GM12878 (cell line): ENCODE data around the gene MYBPHL. TPM values are rescaled to one million over a fixed set of nuclear protein-coding genes. Genes with fewer than 3 reads are reported as not detected.

Experiments used
- ATAC-seq: fragments of 200-7000 bp; cut with Tn5 transposase; 3 replicates; pipeline ENCODE4 v1.9.1; 2020; ENCODE audit warnings: mild to moderate bottlenecking, moderate library complexity
- BruUV-seq: library from RNA; stranded (reverse); fragments of 400-500 nt; replicated peaks from 2 replicates; lab custom pipeline; 2021; lab: Mats Ljungman, UMichigan
- CTCF ChIA-PET: fragments of 300-600 bp; sonication (Branson Sonifier 250); formaldehyde crosslinking; extraction: SDS; loops from one replicate; lab custom pipeline; 2021; ENCODE audit warnings: inconsistent platforms; lab: Yijun Ruan, JAX
- POLR2A ChIA-PET: fragments of 350-600 bp; formaldehyde crosslinking; extraction: SDS; loops from one replicate; lab custom pipeline; 2021; ENCODE audit warnings: inconsistent platforms; lab: Charles Lee
- RAD21 ChIA-PET: fragments of 300-600 bp; sonication (Branson Sonifier 250); formaldehyde crosslinking; loops from one replicate; lab custom pipeline; 2023; ENCODE audit warnings: antibody characterized with exemption; ENCODE audit not compliant: unreplicated experiment; lab: Charles Lee
- SMC1A ChIA-PET: fragments of 300-600 bp; sonication (Branson Sonifier 250); formaldehyde crosslinking; loops from one replicate; lab custom pipeline; 2023; ENCODE audit not compliant: unreplicated experiment, uncharacterized antibody; lab: Charles Lee
- DNase-seq: peaks from one replicate; pipeline ENCODE4 v3.0.0-alpha.2; 2011; ENCODE audit warnings: low read depth, low spot score
- FAIRE-seq: peaks from 3 replicates; lab custom pipeline; 2011; peaks lifted over from hg19 to GRCh38; lab: Jason Lieb, UNC
- H2AFZ ChIP-seq: 2 replicates; pipeline ENCODE4 v1.6.0; 2011; ENCODE audit warnings: low read depth, low read length, control low read depth; ENCODE audit not compliant: control insufficient read depth
- H3K27ac ChIP-seq: 2 replicates; pipeline ENCODE4 v1.5.1; 2011; ENCODE audit warnings: control low read depth; ENCODE audit not compliant: control insufficient read depth, insufficient read depth
- H3K27me3 ChIP-seq, 2 experiments: replicated peaks in 1 of 2; 2 replicates each; pipeline versions ENCODE4 v1.6.0 to v1.6.1; 2011; ENCODE audit warnings: low read length in 1 of 2; ENCODE audit not compliant: control insufficient read depth in 2 of 2, insufficient read depth in 2 of 2
- H3K36me3 ChIP-seq, 2 experiments: 2 replicates each; pipeline ENCODE4 v1.5.1; 2011; ENCODE audit warnings: low read length in 1 of 2; ENCODE audit not compliant: control insufficient read depth in 2 of 2, insufficient read depth in 2 of 2
- H3K4me1 ChIP-seq: 2 replicates; pipeline ENCODE4 v1.6.1; 2011; ENCODE audit warnings: mild to moderate bottlenecking, low read length, moderate library complexity, mixed read lengths; ENCODE audit not compliant: control insufficient read depth, insufficient read depth
- H3K4me2 ChIP-seq: 2 replicates; pipeline ENCODE4 v1.6.0; 2011; ENCODE audit warnings: control low read depth; ENCODE audit not compliant: control insufficient read depth, insufficient read depth
- H3K4me3 ChIP-seq: fragments of 200-600 bp; sonication (generic); 2 replicates; pipeline ENCODE4 v1.5.1; 2016
- H3K79me2 ChIP-seq: 2 replicates; pipeline ENCODE4 v1.6.0; 2011; ENCODE audit warnings: low read length; ENCODE audit not compliant: control insufficient read depth, insufficient read depth
- H3K9ac ChIP-seq: 2 replicates; pipeline ENCODE4 v1.8.0; 2011; ENCODE audit warnings: low read length, control low read depth, mixed read lengths; ENCODE audit not compliant: control insufficient read depth, insufficient read depth
- H3K9me3 ChIP-seq: replicated peaks from 3 replicates; pipeline ENCODE4 v1.5.1; 2011; ENCODE audit warnings: mild to moderate bottlenecking, low read length; ENCODE audit not compliant: control insufficient read depth, insufficient read depth
- H4K20me1 ChIP-seq: 2 replicates; pipeline ENCODE4 v1.6.0; 2011; ENCODE audit not compliant: control insufficient read depth, insufficient read depth
- CREM ChIP-seq: IDR thresholded peaks from 2 replicates; pipeline ENCODE4 v1.6.1; 2014; ENCODE audit warnings: antibody characterized with exemption, low read depth
- KLF5 ChIP-seq: fragments of 450-650 bp; IDR thresholded peaks from 2 replicates; pipeline ENCODE4 v1.6.1; 2014; ENCODE audit warnings: mild to moderate bottlenecking; ENCODE audit not compliant: partially characterized antibody
- SMC3 ChIP-seq: IDR thresholded peaks from 2 replicates; pipeline ENCODE4 v1.6.1; 2011; ENCODE audit warnings: low read length, improper control_type of control experiment, borderline replicate concordance
- ZNF207 ChIP-seq: fragments of 450-650 bp; IDR thresholded peaks from 2 replicates; pipeline ENCODE4 v1.6.1; 2014; ENCODE audit warnings: antibody characterized with exemption, mild to moderate bottlenecking, borderline replicate concordance
- WGBS: methylation state at CpG from one replicate; pipeline ENCODE4 v1.1.6; 2016; ENCODE audit warnings: low lambda C conversion rate; ENCODE audit not compliant: insufficient replicate concordance, insufficient coverage; ENCODE audit errors: missing lambda C conversion rate; 5-methylcytosine and 5-hydroxymethylcytosine counted together
- in situ Hi-C: fragments of 300-500 bp; cut with MboI; formaldehyde crosslinking; loops from 9 replicates; pipeline ENCODE4 v1.14.3; 2018; ENCODE audit warnings: mixed read lengths
- intact Hi-C: fragments of 100-400 bp; cut with micrococcal nuclease; formaldehyde crosslinking; loops from one replicate; pipeline ENCODE4 v1.14.2; 2022; ENCODE audit not compliant: unreplicated experiment
- polyA plus RNA-seq, 11 experiments: library from polyadenylated mRNA; depleted of rRNA in 4 of 11; unstranded in 6 of 11; stranded (reverse) in 5 of 11; fragments of >200 nt; fragmentation: Nextera tagmentation in 4 of 11; fragmentation: Illumina TruSeq in 1 of 11; extraction: Ambion mirVana in 4 of 11; extraction: Trizol in 1 of 11; gene quantifications; 1 replicate in 1 of 11; 2 replicates in 10 of 11; pipeline versions ENCODE4 v1.2.1 to v1.2.3, GENCODE V29; 2011 to 2016; ENCODE audit warnings: inconsistent platforms in 2 of 11, missing spikeins in 2 of 11, low read depth in 1 of 11
- total RNA-seq, 4 experiments: library from RNA; depleted of rRNA in 3 of 4; stranded (reverse); fragments of >200 nt in 3 of 4; fragmentation: Illumina TruSeq in 1 of 4; extraction: Trizol in 1 of 4; gene quantifications; 2 replicates each; pipeline versions ENCODE4 v1.2.1 to v1.2.3, GENCODE V29; 2013 to 2021
- TF ChIP-seq, protein P1 (sequence below): IDR thresholded peaks from 2 replicates; pipeline ENCODE4 v1.6.1; 2012; ENCODE audit warnings: low read length, inconsistent platforms

The MYBPHL gene
- total and polyA plus RNA-seq, 10 of the 15 experiments (the other 5 are each of a cell fraction or from before 2014, with no cell fraction given) = 0.16 to 0.75 (median 0.54) TPM; not detected in 7

- in situ Hi-C loops (no loop called here), intact Hi-C loops (no loop called here)
- DNase-seq (no peak), FAIRE-seq (no peak), ATAC-seq (no peak)
- TF ChIP-seq KLF5 (no peak), CREM (no peak), ZNF207 (no peak), SMC3 (no peak)
- TF ChIP-seq, protein P1, sequence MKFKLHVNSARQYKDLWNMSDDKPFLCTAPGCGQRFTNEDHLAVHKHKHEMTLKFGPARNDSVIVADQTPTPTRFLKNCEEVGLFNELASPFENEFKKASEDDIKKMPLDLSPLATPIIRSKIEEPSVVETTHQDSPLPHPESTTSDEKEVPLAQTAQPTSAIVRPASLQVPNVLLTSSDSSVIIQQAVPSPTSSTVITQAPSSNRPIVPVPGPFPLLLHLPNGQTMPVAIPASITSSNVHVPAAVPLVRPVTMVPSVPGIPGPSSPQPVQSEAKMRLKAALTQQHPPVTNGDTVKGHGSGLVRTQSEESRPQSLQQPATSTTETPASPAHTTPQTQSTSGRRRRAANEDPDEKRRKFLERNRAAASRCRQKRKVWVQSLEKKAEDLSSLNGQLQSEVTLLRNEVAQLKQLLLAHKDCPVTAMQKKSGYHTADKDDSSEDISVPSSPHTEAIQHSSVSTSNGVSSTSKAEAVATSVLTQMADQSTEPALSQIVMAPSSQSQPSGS = no peak
- Histone ChIP-seq H4K20me1 (no peaks in the 10 kb centered on the region), H3K4me2 (no peak overlapping the region), H3K27ac (no peak overlapping the region), H3K4me1 (no peaks in the 10 kb centered on the region), H3K79me2 (no peaks in the 10 kb centered on the region), H3K36me3 (no peaks in the 10 kb centered on the region), H3K27me3 (no peaks in the 10 kb centered on the region; a peak in 1 of 4 replicates), H3K4me3 (no peak overlapping the region), H2AFZ (no peak overlapping the region), H3K9ac (no peak overlapping the region), H3K9me3 (no peaks in the 10 kb centered on the region)
- ChIA-PET CTCF (interaction anchor here (1.5 to 1.6 kb wide), 3 partner anchors 19 to 274 kb away, joined by 6 to 9 read pairs (median 7); no protein-coding TSS in a partner anchor), SMC1A (interaction anchor here (1.0 kb wide), 1 partner anchor 232 kb away, joined by 4 read pairs; no protein-coding TSS in a partner anchor), RAD21 (interaction anchor here (1.2 kb wide), 1 partner anchor 274 kb away, joined by 4 read pairs; no protein-coding TSS in a partner anchor), POLR2A (no interaction called here)
- BruUV-seq = no TSS peak
- 87% methylated on average over 67 of the region's 69 CpGs for WGBS
Observed at GRCh38 chr1:109258481-109259466, 48.0 kb downstream of the MYBPHL start.
